ENCODE data around the gene KCNK2. TPM values are rescaled to one million over a fixed set of nuclear protein-coding genes. Genes with fewer than 3 reads are reported as not detected.

Gene KCNK2
- total RNA-seq, 2 donors from 2014 or later, result 0.12 TPM; not detected in 1

GRCh38 chr1:215267495-215267894 lies 185.0 kb downstream of the KCNK2 start:
- Histone ChIP-seq H3K27ac (no peak overlapping the region), H3K4me1 (no peaks in the 10 kb centered on the region), H3K36me3 (no peaks in the 10 kb centered on the region), H3K9me3 (no peaks in the 10 kb centered on the region), H3K27me3 (no peaks in the 10 kb centered on the region), H3K4me3 (no peak overlapping the region)
- TF ChIP-seq CTCF (IDR thresholded peaks at IDR 0.05), result no peak
- no peak for DNase-seq (ENCODE audit: low spot score)

- TF ChIP-seq CTCF (IDR thresholded peaks at IDR 0.05), result no peak
- Histone ChIP-seq H3K4me3 (no peak overlapping the region), H3K4me1 (no peaks in the 10 kb centered on the region), H3K27me3 (no peaks in the 10 kb centered on the region), H3K9me3 (no peaks in the 10 kb centered on the region), H3K27ac (no peak overlapping the region), H3K36me3 (no peaks in the 10 kb centered on the region)
- DNase-seq (ENCODE audit: low spot score), result no peak
Measured at GRCh38 chr1:215269955-215270354, 187.4 kb downstream of the KCNK2 start.

GRCh38 chr1:215273838-215274516 lies 191.4 kb downstream of the KCNK2 start:
- H3K4me3 ChIP-seq, result no peak overlapping the region
- H3K27me3 ChIP-seq, result no peaks in the 10 kb centered on the region
- H3K27ac ChIP-seq, result no peak overlapping the region
- no peaks in the 10 kb centered on the region for H3K36me3 ChIP-seq
- H3K4me1 ChIP-seq, result no peaks in the 10 kb centered on the region
- H3K9me3 ChIP-seq, result no peaks in the 10 kb centered on the region
- TF ChIP-seq CTCF (IDR thresholded peaks at IDR 0.05), result no peak
- no peak for DNase-seq (ENCODE audit: low spot score)

DNA sequence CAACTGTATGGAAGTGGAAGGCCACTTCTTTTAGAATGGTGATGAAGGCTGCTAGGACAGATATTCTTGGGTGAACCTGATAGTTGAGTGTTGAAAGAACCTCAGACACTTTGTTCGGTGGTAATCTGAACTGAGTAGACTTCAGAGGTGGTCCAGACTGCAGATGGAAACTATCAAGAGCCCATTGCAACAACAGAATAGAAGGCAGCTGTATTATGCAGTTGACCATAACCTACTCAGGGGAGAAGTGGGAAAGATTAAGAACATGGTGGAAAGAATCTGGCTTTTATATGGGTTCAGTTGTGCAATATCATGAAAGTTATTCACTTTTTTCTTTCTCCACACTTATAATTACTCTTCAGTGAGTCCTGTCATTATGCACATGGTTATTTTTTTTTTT lies 194.0 kb downstream of the KCNK2 start:
- Histone ChIP-seq H3K36me3 (no peaks in the 10 kb centered on the region), H3K27me3 (no peaks in the 10 kb centered on the region), H3K9me3 (no peaks in the 10 kb centered on the region), H3K4me3 (no peak overlapping the region), H3K27ac (no peak overlapping the region), H3K4me1 (no peaks in the 10 kb centered on the region)
- DNase-seq (ENCODE audit: low spot score), result no peak
- TF ChIP-seq CTCF (IDR thresholded peaks at IDR 0.05), result no peak

GRCh38 chr1:215277532-215277931 lies 195.0 kb downstream of the KCNK2 start:
- H3K27me3 ChIP-seq, result no peaks in the 10 kb centered on the region
- no peak for DNase-seq (ENCODE audit: low spot score)
- no peak for TF ChIP-seq CTCF (IDR thresholded peaks at IDR 0.05)
- no peak overlapping the region for H3K4me3 ChIP-seq
- H3K27ac ChIP-seq, result no peak overlapping the region
- H3K36me3 ChIP-seq, result no peaks in the 10 kb centered on the region
- H3K9me3 ChIP-seq, result no peaks in the 10 kb centered on the region
- no peaks in the 10 kb centered on the region for H3K4me1 ChIP-seq

GRCh38 chr1:215279682-215280081 lies 197.1 kb downstream of the KCNK2 start:
- Histone ChIP-seq H3K27ac (no peak overlapping the region), H3K9me3 (no peaks in the 10 kb centered on the region), H3K27me3 (no peaks in the 10 kb centered on the region), H3K4me3 (no peak overlapping the region), H3K36me3 (no peaks in the 10 kb centered on the region), H3K4me1 (no peaks in the 10 kb centered on the region)
- no peak for DNase-seq (ENCODE audit: low spot score)
- no peak for TF ChIP-seq CTCF (IDR thresholded peaks at IDR 0.05)

All from right atrium auricular region (tissue), 2 donors.